HEK293 (cell line): ENCODE data around the gene SLC16A1.

Source experiments
- CTCF ChIA-PET: fragments of 350-600 bp; formaldehyde crosslinking; extraction: SDS; loops from one replicate; lab custom pipeline; 2021; ENCODE audit warnings: antibody characterized with exemption; lab: Yijun Ruan, JAX
- POLR2A ChIA-PET: fragments of 300-600 bp; formaldehyde crosslinking; extraction: SDS; loops from one replicate; lab custom pipeline; 2020; ENCODE audit warnings: antibody characterized with exemption, inconsistent platforms; lab: Yijun Ruan, JAX
- H3K27ac ChIP-seq: fragments of 200-500 bp; sonication (Bioruptor generic); 2 replicates; pipeline ENCODE4 v1.5.1; 2014; ENCODE audit warnings: low read depth, low read length, control low read depth, inconsistent platforms; ENCODE audit errors: extremely low read depth
- H3K36me3 ChIP-seq, 2 experiments: fragments of 200-500 bp in 1 of 2; sonication (Bioruptor generic) in 1 of 2; 1 replicate in 1 of 2; 2 replicates in 1 of 2; pipeline ENCODE4 v1.5.1; 2014 to 2017; ENCODE audit warnings: inconsistent platforms in 2 of 2, low read length in 2 of 2; ENCODE audit not compliant: control insufficient read depth in 2 of 2, insufficient read depth in 1 of 2
- H3K4me1 ChIP-seq: fragments of 200-500 bp; sonication (Bioruptor generic); 2 replicates; pipeline ENCODE4 v1.5.1; 2014; ENCODE audit warnings: mild to moderate bottlenecking, low read length, inconsistent platforms; ENCODE audit not compliant: control insufficient read depth, insufficient read depth
- H3K4me3 ChIP-seq: 2 replicates; pipeline ENCODE4 v1.5.1; 2011; ENCODE audit warnings: low read depth, mild to moderate bottlenecking, control low read depth, low read length, moderate library complexity
- H3K9me3 ChIP-seq: fragments of 200-500 bp; sonication (Bioruptor generic); 2 replicates; pipeline ENCODE4 v1.5.1; 2014; ENCODE audit warnings: low read depth, low read length, inconsistent platforms; ENCODE audit not compliant: control insufficient read depth, insufficient read depth
- SCRT1 ChIP-seq: fragments of 450-650 bp; formaldehyde crosslinking; IDR thresholded peaks from 2 replicates; pipeline ENCODE4 v1.5.1; 2016; ENCODE audit warnings: missing biosample characterization, missing genetic modification characterization, borderline replicate concordance
- ZBTB17 ChIP-seq: fragments of 450-650 bp; formaldehyde crosslinking; IDR thresholded peaks from 2 replicates; pipeline ENCODE4 v1.5.1; 2016; ENCODE audit warnings: missing biosample characterization, missing genetic modification characterization
- ZBTB20 ChIP-seq: fragments of 450-650 bp; formaldehyde crosslinking; IDR thresholded peaks from 2 replicates; pipeline ENCODE4 v1.5.1; 2016; ENCODE audit warnings: missing biosample characterization, missing genetic modification characterization
- ZNF138 ChIP-seq: fragments of 450-650 bp; formaldehyde crosslinking; IDR thresholded peaks from 2 replicates; pipeline ENCODE4 v1.5.1; 2016; ENCODE audit warnings: missing biosample characterization, missing genetic modification characterization, borderline replicate concordance
- ZNF146 ChIP-seq: fragments of 450-650 bp; formaldehyde crosslinking; IDR thresholded peaks from 2 replicates; pipeline ENCODE4 v1.5.1; 2016; ENCODE audit warnings: missing biosample characterization, missing genetic modification characterization
- ZNF169 ChIP-seq: fragments of 450-650 bp; formaldehyde crosslinking; IDR thresholded peaks from 2 replicates; pipeline ENCODE4 v1.5.1; 2016; ENCODE audit warnings: missing biosample characterization, missing genetic modification characterization
- ZNF214 ChIP-seq: fragments of 450-650 bp; formaldehyde crosslinking; IDR thresholded peaks from 2 replicates; pipeline ENCODE4 v1.5.1; 2017; ENCODE audit warnings: missing biosample characterization, mild to moderate bottlenecking, missing genetic modification characterization, borderline replicate concordance
- ZNF391 ChIP-seq: fragments of 450-650 bp; formaldehyde crosslinking; IDR thresholded peaks from 2 replicates; pipeline ENCODE4 v1.5.1; 2016; ENCODE audit warnings: low read depth, missing biosample characterization, missing genetic modification characterization, borderline replicate concordance
- ZNF558 ChIP-seq: fragments of 450-650 bp; formaldehyde crosslinking; IDR thresholded peaks from 2 replicates; pipeline ENCODE4 v1.5.1; 2016; ENCODE audit warnings: missing biosample characterization, missing genetic modification characterization
- ZNF658 ChIP-seq: fragments of 450-650 bp; formaldehyde crosslinking; IDR thresholded peaks from 2 replicates; pipeline ENCODE4; 2016; ENCODE audit warnings: missing biosample characterization, missing genetic modification characterization
- ZNF830 ChIP-seq: fragments of 450-650 bp; IDR thresholded peaks from 2 replicates; pipeline ENCODE4 v1.5.0; 2018; ENCODE audit warnings: missing biosample characterization, missing genetic modification characterization, low read depth, mild to moderate bottlenecking, moderate library complexity
- TF ChIP-seq, protein P1 (sequence below): fragments of 450-650 bp; formaldehyde crosslinking; conservative IDR thresholded peaks from 2 replicates; pipeline ENCODE4 v1.5.1; 2016; ENCODE audit warnings: low read depth, missing biosample characterization, missing genetic modification characterization
- TF ChIP-seq, protein P2 (sequence below): fragments of 450-650 bp; formaldehyde crosslinking; conservative IDR thresholded peaks from 2 replicates; pipeline ENCODE4 v1.5.1; 2016; ENCODE audit warnings: low read depth, missing biosample characterization, missing genetic modification characterization
- TF ChIP-seq, protein P3 (sequence below): fragments of 450-650 bp; formaldehyde crosslinking; IDR thresholded peaks from 2 replicates; pipeline ENCODE4 v1.5.1; 2016; ENCODE audit warnings: missing biosample characterization, missing genetic modification characterization
- TF ChIP-seq, protein P4 (sequence below): fragments of 450-650 bp; formaldehyde crosslinking; IDR thresholded peaks from 2 replicates; pipeline ENCODE4 v1.5.1; 2017; ENCODE audit warnings: missing biosample characterization, missing genetic modification characterization

The SLC16A1 gene

DNA sequence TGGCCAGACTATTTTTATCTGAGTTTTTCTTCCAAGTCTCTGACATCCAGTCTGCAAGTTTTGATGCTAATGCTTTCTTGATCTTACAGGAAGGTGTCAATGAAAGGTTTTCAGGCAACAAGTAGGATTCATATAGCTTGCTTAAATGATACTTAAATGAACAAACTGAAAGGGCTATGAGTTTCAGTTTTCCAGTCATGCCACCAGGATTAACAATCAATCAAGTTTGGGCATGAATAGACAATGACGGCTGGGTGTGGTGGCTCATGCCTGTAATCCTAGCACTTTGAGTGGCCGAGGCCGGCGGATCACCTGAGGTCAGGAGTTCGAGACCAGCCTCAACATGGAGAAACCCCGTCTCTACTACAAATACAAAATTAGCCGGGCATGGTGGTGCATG lies 34.3 kb upstream of the SLC16A1 start:
- TF ChIP-seq ZNF146 (no peak), ZBTB17 (tag by site-specific recombination) (0 out of 2 replicates have a peak, but pooled peaks have one; percentile 27)
- Histone ChIP-seq H3K4me3 (no peak overlapping the region), H3K9me3 (no peaks in the 10 kb centered on the region), H3K27ac (no peak overlapping the region), H3K36me3 (no peaks in the 10 kb centered on the region), H3K4me1 (0 out of 2 replicates have a peak, but pooled peaks cover 2% of the 10 kb centered on the region)
- POLR2A ChIA-PET, result no interaction called here
- CTCF ChIA-PET, result interaction anchor here (0.9 kb wide), 1 partner anchor 111 kb away, joined by 3 read pairs; no protein-coding TSS in a partner anchor

DNA sequence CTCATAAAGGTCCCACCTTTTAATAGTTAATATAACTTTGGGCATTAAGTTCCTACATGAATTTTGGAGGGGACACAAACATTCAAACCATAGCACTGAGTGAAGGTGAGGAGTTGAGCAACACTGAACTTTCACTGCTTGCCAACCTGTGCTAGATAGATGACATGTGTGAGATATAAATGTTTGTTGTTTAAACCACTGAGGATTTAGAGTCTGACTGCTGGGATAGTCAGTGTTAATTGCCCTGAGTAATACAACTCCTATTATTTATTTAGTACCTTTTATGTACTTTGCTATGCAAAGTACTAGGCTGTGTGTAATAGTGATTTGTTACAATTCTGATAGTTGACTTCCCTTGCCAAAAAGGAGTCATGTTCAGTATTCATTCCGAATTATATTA lies 32.4 kb upstream of the SLC16A1 start:
- no peak for TF ChIP-seq ZNF214 (tag by site-specific recombination)
- TF ChIP-seq, protein P1, sequence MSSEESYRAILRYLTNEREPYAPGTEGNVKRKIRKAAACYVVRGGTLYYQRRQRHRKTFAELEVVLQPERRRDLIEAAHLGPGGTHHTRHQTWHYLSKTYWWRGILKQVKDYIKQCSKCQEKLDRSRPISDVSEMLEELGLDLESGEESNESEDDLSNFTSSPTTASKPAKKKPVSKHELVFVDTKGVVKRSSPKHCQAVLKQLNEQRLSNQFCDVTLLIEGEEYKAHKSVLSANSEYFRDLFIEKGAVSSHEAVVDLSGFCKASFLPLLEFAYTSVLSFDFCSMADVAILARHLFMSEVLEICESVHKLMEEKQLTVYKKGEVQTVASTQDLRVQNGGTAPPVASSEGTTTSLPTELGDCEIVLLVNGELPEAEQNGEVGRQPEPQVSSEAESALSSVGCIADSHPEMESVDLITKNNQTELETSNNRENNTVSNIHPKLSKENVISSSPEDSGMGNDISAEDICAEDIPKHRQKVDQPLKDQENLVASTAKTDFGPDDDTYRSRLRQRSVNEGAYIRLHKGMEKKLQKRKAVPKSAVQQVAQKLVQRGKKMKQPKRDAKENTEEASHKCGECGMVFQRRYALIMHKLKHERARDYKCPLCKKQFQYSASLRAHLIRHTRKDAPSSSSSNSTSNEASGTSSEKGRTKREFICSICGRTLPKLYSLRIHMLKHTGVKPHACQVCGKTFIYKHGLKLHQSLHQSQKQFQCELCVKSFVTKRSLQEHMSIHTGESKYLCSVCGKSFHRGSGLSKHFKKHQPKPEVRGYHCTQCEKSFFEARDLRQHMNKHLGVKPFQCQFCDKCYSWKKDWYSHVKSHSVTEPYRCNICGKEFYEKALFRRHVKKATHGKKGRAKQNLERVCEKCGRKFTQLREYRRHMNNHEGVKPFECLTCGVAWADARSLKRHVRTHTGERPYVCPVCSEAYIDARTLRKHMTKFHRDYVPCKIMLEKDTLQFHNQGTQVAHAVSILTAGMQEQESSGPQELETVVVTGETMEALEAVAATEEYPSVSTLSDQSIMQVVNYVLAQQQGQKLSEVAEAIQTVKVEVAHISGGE (tag by site-specific recombination), result no peak
- TF ChIP-seq ZNF169 (tag by site-specific recombination), result no peak
- TF ChIP-seq, protein P2, sequence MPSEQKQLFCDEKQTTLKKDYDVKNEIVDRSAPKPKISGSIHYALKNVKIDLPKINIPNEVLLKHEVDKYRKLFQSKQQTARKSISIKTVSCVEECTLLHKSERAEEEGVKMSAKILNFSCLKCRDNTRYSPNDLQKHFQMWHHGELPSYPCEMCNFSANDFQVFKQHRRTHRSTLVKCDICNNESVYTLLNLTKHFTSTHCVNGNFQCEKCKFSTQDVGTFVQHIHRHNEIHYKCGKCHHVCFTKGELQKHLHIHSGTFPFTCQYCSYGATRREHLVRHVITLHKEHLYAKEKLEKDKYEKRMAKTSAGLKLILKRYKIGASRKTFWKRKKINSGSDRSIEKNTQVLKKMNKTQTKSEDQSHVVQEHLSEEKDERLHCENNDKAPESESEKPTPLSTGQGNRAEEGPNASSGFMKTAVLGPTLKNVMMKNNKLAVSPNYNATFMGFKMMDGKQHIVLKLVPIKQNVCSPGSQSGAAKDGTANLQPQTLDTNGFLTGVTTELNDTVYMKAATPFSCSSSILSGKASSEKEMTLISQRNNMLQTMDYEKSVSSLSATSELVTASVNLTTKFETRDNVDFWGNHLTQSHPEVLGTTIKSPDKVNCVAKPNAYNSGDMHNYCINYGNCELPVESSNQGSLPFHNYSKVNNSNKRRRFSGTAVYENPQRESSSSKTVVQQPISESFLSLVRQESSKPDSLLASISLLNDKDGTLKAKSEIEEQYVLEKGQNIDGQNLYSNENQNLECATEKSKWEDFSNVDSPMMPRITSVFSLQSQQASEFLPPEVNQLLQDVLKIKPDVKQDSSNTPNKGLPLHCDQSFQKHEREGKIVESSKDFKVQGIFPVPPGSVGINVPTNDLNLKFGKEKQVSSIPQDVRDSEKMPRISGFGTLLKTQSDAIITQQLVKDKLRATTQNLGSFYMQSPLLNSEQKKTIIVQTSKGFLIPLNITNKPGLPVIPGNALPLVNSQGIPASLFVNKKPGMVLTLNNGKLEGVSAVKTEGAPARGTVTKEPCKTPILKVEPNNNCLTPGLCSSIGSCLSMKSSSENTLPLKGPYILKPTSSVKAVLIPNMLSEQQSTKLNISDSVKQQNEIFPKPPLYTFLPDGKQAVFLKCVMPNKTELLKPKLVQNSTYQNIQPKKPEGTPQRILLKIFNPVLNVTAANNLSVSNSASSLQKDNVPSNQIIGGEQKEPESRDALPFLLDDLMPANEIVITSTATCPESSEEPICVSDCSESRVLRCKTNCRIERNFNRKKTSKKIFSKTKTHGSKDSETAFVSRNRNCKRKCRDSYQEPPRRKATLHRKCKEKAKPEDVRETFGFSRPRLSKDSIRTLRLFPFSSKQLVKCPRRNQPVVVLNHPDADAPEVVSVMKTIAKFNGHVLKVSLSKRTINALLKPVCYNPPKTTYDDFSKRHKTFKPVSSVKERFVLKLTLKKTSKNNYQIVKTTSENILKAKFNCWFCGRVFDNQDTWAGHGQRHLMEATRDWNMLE (tag by site-specific recombination), result no peak
- TF ChIP-seq, protein P3, sequence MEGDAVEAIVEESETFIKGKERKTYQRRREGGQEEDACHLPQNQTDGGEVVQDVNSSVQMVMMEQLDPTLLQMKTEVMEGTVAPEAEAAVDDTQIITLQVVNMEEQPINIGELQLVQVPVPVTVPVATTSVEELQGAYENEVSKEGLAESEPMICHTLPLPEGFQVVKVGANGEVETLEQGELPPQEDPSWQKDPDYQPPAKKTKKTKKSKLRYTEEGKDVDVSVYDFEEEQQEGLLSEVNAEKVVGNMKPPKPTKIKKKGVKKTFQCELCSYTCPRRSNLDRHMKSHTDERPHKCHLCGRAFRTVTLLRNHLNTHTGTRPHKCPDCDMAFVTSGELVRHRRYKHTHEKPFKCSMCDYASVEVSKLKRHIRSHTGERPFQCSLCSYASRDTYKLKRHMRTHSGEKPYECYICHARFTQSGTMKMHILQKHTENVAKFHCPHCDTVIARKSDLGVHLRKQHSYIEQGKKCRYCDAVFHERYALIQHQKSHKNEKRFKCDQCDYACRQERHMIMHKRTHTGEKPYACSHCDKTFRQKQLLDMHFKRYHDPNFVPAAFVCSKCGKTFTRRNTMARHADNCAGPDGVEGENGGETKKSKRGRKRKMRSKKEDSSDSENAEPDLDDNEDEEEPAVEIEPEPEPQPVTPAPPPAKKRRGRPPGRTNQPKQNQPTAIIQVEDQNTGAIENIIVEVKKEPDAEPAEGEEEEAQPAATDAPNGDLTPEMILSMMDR (tag by site-specific recombination), result no peak
- no peak for TF ChIP-seq ZNF391 (tag by site-specific recombination)
- no peak for TF ChIP-seq ZNF558 (tag by site-specific recombination)
- no peak for TF ChIP-seq ZBTB20 (tag by site-specific recombination)
- TF ChIP-seq ZNF658 (tag by site-specific recombination), result no peak
- TF ChIP-seq ZNF138, result no peak
- TF ChIP-seq, protein P4, sequence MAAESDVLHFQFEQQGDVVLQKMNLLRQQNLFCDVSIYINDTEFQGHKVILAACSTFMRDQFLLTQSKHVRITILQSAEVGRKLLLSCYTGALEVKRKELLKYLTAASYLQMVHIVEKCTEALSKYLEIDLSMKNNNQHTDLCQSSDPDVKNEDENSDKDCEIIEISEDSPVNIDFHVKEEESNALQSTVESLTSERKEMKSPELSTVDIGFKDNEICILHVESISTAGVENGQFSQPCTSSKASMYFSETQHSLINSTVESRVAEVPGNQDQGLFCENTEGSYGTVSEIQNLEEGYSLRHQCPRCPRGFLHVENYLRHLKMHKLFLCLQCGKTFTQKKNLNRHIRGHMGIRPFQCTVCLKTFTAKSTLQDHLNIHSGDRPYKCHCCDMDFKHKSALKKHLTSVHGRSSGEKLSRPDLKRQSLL, result no peak
- no peak for TF ChIP-seq ZNF830 (tag by site-specific recombination)
- no peak for TF ChIP-seq SCRT1 (tag by site-specific recombination)
- ChIA-PET POLR2A (no interaction called here), CTCF (interaction anchor here (0.6 kb wide), 1 partner anchor 112 kb away, joined by 3 read pairs; no protein-coding TSS in a partner anchor)
- Histone ChIP-seq H3K4me3 (no peak overlapping the region), H3K9me3 (no peaks in the 10 kb centered on the region), H3K4me1 (0 out of 2 replicates have a peak, but pooled peaks cover 2% of the 10 kb centered on the region), H3K36me3 (no peaks in the 10 kb centered on the region), H3K27ac (no peak overlapping the region)
